Vagina (tissue), 2 donors: ENCODE data around the gene SLC10A6. TPM values are rescaled to one million over a fixed set of nuclear protein-coding genes. Genes with fewer than 3 reads are reported as not detected.

Source experiments
- DNase-seq, 2 donors: peaks; one replicate each; pipeline ENCODE4 v3.0.0-alpha.2; 2017; ENCODE audit errors: extremely low spot score in 2 of 2
- H3K27ac ChIP-seq: fragments of 200-600 bp; sonication (generic); one replicate; pipeline ENCODE4 v1.5.1; 2019
- H3K27me3 ChIP-seq: fragments of 200-600 bp; sonication (generic); one replicate; pipeline ENCODE4 v1.5.1; 2019
- H3K36me3 ChIP-seq, 2 donors: fragments of 200-600 bp; sonication (generic); one replicate each; pipeline ENCODE4 v1.5.1; 2017 to 2019
- H3K4me1 ChIP-seq: fragments of 200-600 bp; sonication (generic); one replicate; pipeline ENCODE4 v1.5.1; 2019
- H3K4me3 ChIP-seq, 2 donors: fragments of 200-600 bp; sonication (generic); 1 replicate in 1 of 2; 2 replicates in 1 of 2; pipeline ENCODE4 v1.5.1; 2016 to 2019
- H3K9me3 ChIP-seq: fragments of 200-600 bp; sonication (generic); one replicate; pipeline ENCODE4 v1.5.1; 2019
- CTCF ChIP-seq, 3 experiments: fragments of 450-650 bp in 2 of 3; fragments of 200-600 bp in 1 of 3; sonication (generic) in 1 of 3; IDR thresholded peaks; one replicate each; pipeline ENCODE4 v1.5.1; 2017 to 2019; ENCODE audit warnings: antibody characterized with exemption in 3 of 3, mild to moderate bottlenecking in 2 of 3, moderate library complexity in 2 of 3
- POLR2A ChIP-seq, 2 donors: fragments of 450-650 bp; IDR thresholded peaks; one replicate each; pipeline ENCODE4 v1.6.1; 2017; ENCODE audit warnings: antibody characterized with exemption in 2 of 2, mild to moderate bottlenecking in 2 of 2, moderate library complexity in 2 of 2
- POLR2AphosphoS5 ChIP-seq, 2 donors: sonication (generic); formaldehyde crosslinking; IDR thresholded peaks; one replicate each; pipeline ENCODE4 v1.9.0; 2017; ENCODE audit warnings: antibody characterized with exemption in 2 of 2, mild to moderate bottlenecking in 2 of 2, low read depth in 1 of 2; ENCODE audit not compliant: insufficient read depth in 1 of 2
- intact Hi-C: fragments of 100-400 bp; cut with DNase I; formaldehyde crosslinking; loops from one replicate; pipeline ENCODE4 v1.15.1; 2023
- total RNA-seq: library from RNA; depleted of rRNA; stranded (reverse); fragments of >200 nt; gene quantifications from one replicate; pipeline ENCODE4 v1.2.3, GENCODE V29; 2016

The SLC10A6 gene
- total RNA-seq, 1 donor from 2014 or later = 28.2 TPM

- Histone ChIP-seq H3K27ac (no peak overlapping the region), H3K36me3 (peaks cover 0 to 32% of the 10 kb centered on the region in 2 donors), H3K4me1 (no peaks in the 10 kb centered on the region), H3K9me3 (no peaks in the 10 kb centered on the region), H3K27me3 (no peaks in the 10 kb centered on the region), H3K4me3 (no peak overlapping the region)
- TF ChIP-seq CTCF (IDR thresholded peaks at IDR 0.05) (no peak), POLR2AphosphoS5 (IDR thresholded peaks at IDR 0.05; ENCODE audit: insufficient read depth in 1 of 2, low read depth in 1 of 2) (no peak), POLR2A (IDR thresholded peaks at IDR 0.05) (no peak)
- DNase-seq = no peak
- intact Hi-C loops = no loop called here
These were observed 60.4 kb downstream of the SLC10A6 start for GRCh38 chr4:86788826-86789225.

- no peaks in the 10 kb centered on the region for H3K27me3 ChIP-seq
- DNase-seq = no peak
- no peak overlapping the region for H3K4me3 ChIP-seq
- H3K36me3 ChIP-seq = peaks cover 0 to 31% of the 10 kb centered on the region in 2 donors
- intact Hi-C loops = no loop called here
- TF ChIP-seq CTCF (IDR thresholded peaks at IDR 0.05) (no peak), POLR2A (IDR thresholded peaks at IDR 0.05) (no peak), POLR2AphosphoS5 (IDR thresholded peaks at IDR 0.05; ENCODE audit: insufficient read depth in 1 of 2, low read depth in 1 of 2) (no peak)
- H3K4me1 ChIP-seq = no peaks in the 10 kb centered on the region
- H3K9me3 ChIP-seq = no peaks in the 10 kb centered on the region
- no peak overlapping the region for H3K27ac ChIP-seq
These were observed 71.0 kb downstream of the SLC10A6 start for GRCh38 chr4:86778175-86778574.

- Histone ChIP-seq H3K4me3 (no peak overlapping the region), H3K27ac (no peak overlapping the region), H3K27me3 (no peaks in the 10 kb centered on the region), H3K36me3 (peaks cover 0 to 38% of the 10 kb centered on the region in 2 donors), H3K9me3 (no peaks in the 10 kb centered on the region), H3K4me1 (no peaks in the 10 kb centered on the region)
- no peak for DNase-seq
- intact Hi-C loops = no loop called here
- TF ChIP-seq CTCF (IDR thresholded peaks at IDR 0.05) = no peak
- no peak for TF ChIP-seq POLR2AphosphoS5 (IDR thresholded peaks at IDR 0.05; ENCODE audit: insufficient read depth in 1 of 2, low read depth in 1 of 2)
- TF ChIP-seq POLR2A (IDR thresholded peaks at IDR 0.05) = no peak
These were observed 74.1 kb downstream of the SLC10A6 start for GRCh38 chr4:86775061-86775460.

Other genes starting within 250 kb of the SLC10A6 start
- not detected for gene C4orf36, start 43.0 kb upstream of the SLC10A6 start, total RNA-seq
- gene AFF1, start 85.6 kb upstream of the SLC10A6 start, total RNA-seq = 99.9 TPM